Spinal cord (tissue), 10 donors: ENCODE results near the gene LAMA1. TPM values are rescaled to one million over a fixed set of nuclear protein-coding genes. Genes with fewer than 3 reads are reported as not detected.
"Not testable (repeated sequence)": the region's sequence is repeated elsewhere in the genome, so short reads cannot be mapped to it uniquely, and the experiment has no call there.

ENCODE experiments used
- DNase-seq, 6 donors: peaks; one replicate each; pipeline versions ENCODE4 v3.0.0 to v3.0.0-alpha.2; 2013 to 2015; ENCODE audit warnings: low spot score in 6 of 6, low read depth in 4 of 6
- H3K27ac ChIP-seq: one replicate; pipeline ENCODE4 v1.5.1; 2013; ENCODE audit warnings: low read depth, low read length, control low read depth
- H3K27me3 ChIP-seq: one replicate; pipeline ENCODE4 v1.6.1; 2013; ENCODE audit warnings: low read length; ENCODE audit not compliant: control insufficient read depth, insufficient read depth
- H3K36me3 ChIP-seq: one replicate; pipeline ENCODE4 v1.6.1; 2013; ENCODE audit warnings: low read length; ENCODE audit not compliant: control insufficient read depth, insufficient read depth
- H3K4me1 ChIP-seq: one replicate; pipeline ENCODE4 v1.6.1; 2013; ENCODE audit warnings: low read length; ENCODE audit not compliant: control insufficient read depth, insufficient read depth
- H3K4me3 ChIP-seq: one replicate; pipeline ENCODE4 v1.5.1; 2013; ENCODE audit warnings: low read depth, low read length, control low read depth
- H3K9me3 ChIP-seq: one replicate; pipeline ENCODE4 v1.6.1; 2013; ENCODE audit warnings: low read length; ENCODE audit not compliant: control insufficient read depth, insufficient read depth
- WGBS: methylation state at CpG from one replicate; pipeline ENCODE4 v1.1.5; 2013; ENCODE audit warnings: missing lambda C conversion rate; ENCODE audit not compliant: insufficient coverage; 5-methylcytosine and 5-hydroxymethylcytosine counted together
- polyA plus RNA-seq, 2 donors: library from polyadenylated mRNA; unstranded; fragments of 120-200 nt; gene quantifications; one replicate each; pipeline ENCODE4 v1.2.1, GENCODE V29; 2013; ENCODE audit not compliant: insufficient read length in 2 of 2
- total RNA-seq, 2 donors: library from RNA; depleted of rRNA in 1 of 2; stranded (reverse); fragments of 120-200 nt in 1 of 2; fragments of >200 nt in 1 of 2; gene quantifications; one replicate each; pipeline versions ENCODE4 v1.2.3 to v1.2.4, GENCODE V29; 2013 to 2014
- donor health status: healthy.

The LAMA1 gene
- total and polyA plus RNA-seq, 4 donors: 31.6 to 55.6 (median 46.7) TPM

DNA sequence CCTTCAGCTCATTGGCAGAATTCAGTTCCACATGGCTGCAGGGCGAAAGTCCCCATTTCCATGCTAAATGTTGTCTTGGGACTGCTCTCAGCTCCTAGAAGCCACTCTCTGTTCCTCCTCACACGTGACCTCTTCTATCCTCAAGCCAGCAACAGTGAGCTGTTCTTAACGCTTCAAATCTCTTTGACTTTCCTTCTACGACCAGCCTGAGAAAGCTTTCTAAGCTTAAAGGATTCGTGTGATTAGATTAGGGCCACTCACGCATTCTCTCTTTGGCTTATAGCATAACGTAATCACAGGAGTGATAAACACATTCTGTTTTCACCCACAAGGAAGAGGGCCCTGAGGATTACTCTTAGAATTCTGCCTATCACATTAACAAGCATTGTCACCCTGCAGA, 29.8 kb upstream of the LAMA1 start:
- Histone ChIP-seq H3K4me1 (no peaks in the 10 kb centered on the region), H3K27me3 (no peaks in the 10 kb centered on the region), H3K27ac (no peak overlapping the region), H3K9me3 (no peaks in the 10 kb centered on the region), H3K36me3 (no peaks in the 10 kb centered on the region), H3K4me3 (no peak overlapping the region)
- peak in 1 of 6 donors; percentile 62 for DNase-seq
- WGBS: 94% methylated on average over 3 of the region's 7 CpGs

DNA sequence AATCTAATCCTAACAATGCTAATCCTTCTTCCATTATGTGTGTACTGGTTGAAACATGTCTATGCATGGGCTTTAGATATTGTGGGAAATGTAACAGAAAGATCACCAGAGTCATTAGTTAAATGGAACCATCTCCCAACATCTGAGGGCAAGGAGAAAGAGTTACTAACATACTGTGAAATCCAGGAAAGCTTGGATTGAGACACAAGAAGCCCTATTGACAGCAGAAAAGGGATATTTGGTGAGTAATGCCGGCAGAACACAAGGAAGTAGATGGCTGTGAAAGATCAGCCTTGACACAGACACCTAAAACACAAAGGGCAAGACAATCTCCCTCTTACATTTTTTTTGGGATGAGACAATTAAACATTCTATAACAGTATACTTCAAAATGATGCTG, 28.5 kb upstream of the LAMA1 start:
- no peaks in the 10 kb centered on the region for H3K36me3 ChIP-seq
- no peak for DNase-seq
- WGBS: no CpG with 5 or more reads among the region's 1 CpG

DNA sequence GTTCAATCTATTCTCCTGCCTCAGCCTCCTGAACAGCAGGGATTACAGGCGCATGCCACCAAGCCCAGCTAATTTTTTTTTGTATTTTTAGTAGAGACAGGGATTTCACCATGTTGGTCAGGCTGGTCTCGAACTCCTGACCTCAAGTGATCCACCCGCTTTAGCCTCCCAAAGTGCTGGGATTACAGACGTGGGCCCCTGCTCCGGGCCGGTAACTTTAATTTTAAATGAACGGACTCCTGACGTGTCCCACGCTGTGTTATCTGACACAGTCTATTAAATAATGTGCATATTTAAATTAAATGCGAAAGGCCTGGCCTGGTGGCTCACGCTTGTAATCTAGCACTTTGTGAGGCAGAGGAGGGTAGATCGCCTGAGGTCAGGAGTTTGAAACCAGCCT, 27.3 kb upstream of the LAMA1 start:
- H3K9me3 ChIP-seq, DNase-seq: not testable (repeated sequence)
- 93% methylated on average over 9 of the region's 12 CpGs for WGBS

More for the DNA sequence above, 28.5 kb upstream of the LAMA1 start:
- H3K4me3 ChIP-seq: no peak overlapping the region
- H3K27ac ChIP-seq: no peak overlapping the region
- H3K4me1 ChIP-seq: no peaks in the 10 kb centered on the region
- H3K27me3 ChIP-seq: no peaks in the 10 kb centered on the region
- H3K9me3 ChIP-seq: no peaks in the 10 kb centered on the region

DNA sequence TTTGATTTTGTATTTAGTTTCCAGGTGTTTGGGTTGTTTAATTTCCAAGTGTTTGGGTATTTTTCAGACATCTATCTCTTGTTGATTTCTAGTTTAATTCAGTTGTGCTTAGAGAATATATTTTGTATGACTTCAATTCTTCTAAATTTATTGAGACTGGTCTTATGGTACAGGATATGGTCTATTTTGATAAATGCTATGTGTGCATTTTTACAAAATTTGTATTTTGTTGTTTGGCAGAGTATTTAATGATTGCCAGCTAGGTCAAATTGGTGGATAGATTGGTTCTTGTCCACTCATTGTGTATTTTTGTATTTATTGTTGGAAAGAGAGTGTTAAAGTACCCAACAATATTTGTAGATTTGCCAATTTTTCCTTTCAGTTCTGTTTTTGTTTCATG, 23.7 kb upstream of the LAMA1 start:
- Histone ChIP-seq H3K9me3 (no peaks in the 10 kb centered on the region), H3K27me3 (no peaks in the 10 kb centered on the region), H3K4me3 (no peak overlapping the region), H3K36me3 (no peaks in the 10 kb centered on the region), H3K4me1 (no peaks in the 10 kb centered on the region), H3K27ac (no peak overlapping the region)
- DNase-seq: no peak

More for the DNA sequence above, 27.3 kb upstream of the LAMA1 start:
- not testable (repeated sequence) for H3K27me3 ChIP-seq, H3K4me3 ChIP-seq, H3K27ac ChIP-seq, H3K4me1 ChIP-seq, H3K36me3 ChIP-seq

DNA sequence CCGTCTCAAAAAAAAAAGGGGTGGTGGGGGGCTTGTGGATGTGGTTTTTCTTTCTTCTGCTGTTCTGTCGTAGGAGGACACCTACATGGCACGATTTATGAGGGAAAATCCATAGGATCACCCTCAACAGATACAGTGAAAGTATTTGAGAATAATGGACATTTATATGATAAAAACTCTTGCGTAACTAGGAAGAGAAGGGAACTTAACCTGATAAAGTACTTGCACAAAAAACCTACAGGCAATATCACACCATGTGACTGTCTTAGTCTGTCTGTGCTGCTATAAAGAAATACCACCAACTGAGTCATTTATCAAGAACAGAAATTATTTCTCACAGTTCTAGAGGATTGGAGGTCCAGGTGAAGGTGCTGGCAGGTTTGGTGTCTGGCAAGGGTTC, 21.8 kb upstream of the LAMA1 start:
- Histone ChIP-seq H3K27me3 (no peaks in the 10 kb centered on the region), H3K9me3 (no peaks in the 10 kb centered on the region), H3K4me3 (no peak overlapping the region), H3K4me1 (no peaks in the 10 kb centered on the region), H3K36me3 (no peaks in the 10 kb centered on the region), H3K27ac (no peak overlapping the region)
- 100% methylated on average over 1 of the region's 4 CpGs for WGBS
- DNase-seq: no peak

DNA sequence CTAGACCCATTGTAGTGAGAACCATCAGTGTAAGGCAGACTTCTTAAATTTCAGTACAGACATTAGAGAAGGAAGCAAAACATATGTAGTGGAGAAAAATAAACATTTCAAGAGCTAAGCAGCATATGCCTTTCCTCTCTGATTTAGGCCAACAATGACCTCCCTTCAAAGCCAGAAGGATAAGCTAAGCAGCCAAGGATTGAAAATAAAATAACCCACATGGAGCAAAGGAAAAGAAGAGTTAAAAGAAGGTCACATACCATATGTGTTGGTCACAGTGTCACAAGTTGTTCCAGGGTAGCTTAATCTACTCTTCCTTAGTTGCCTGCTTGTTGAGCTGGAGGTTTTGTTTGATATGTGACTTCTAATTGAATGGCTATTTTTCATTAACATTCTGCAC, 15.6 kb upstream of the LAMA1 start:
- Histone ChIP-seq H3K9me3 (no peaks in the 10 kb centered on the region), H3K4me3 (no peak overlapping the region), H3K36me3 (no peaks in the 10 kb centered on the region), H3K4me1 (no peaks in the 10 kb centered on the region), H3K27me3 (no peaks in the 10 kb centered on the region), H3K27ac (no peak overlapping the region)
- no peak for DNase-seq

DNA sequence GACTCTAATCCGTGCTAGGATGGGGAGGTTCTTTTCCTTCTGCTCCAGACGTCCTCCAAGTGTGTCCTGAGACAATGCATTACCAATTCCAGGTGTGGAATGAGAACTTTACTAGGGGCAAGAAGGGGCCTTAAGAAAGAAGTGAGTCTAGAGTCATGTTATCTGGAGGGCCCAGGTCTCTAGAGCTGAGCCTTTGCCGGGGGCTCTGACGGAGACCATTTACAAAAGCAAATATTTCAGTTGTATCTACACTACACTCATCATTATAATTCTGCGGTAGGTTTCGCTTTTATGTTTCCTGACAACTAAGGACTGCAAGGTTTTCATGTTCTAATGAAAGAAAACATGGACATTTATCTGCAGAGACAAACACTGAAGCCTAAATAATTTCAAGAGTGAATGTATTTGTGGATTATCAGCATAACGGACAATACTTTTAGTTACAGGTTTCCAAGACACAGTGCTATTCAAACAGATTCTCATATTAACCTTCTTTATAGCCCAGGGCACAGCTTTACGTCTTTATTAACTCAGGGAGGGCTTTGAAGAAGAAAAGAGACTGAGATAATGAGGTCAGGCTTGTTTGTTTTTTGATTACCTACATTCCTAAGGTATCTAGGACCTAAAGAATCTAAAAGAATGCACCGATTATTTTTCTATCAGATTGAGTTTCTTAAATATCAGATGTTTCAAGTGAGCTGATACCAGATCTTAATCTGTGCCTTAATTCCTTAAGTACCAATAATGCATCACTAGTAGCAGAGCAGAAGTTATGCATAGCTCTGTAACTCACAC, 15.0 kb upstream of the LAMA1 start:
- WGBS: 93% methylated on average over 3 of the region's 9 CpGs
- no peaks in the 10 kb centered on the region for H3K4me1 ChIP-seq
- no peak for DNase-seq

DNA sequence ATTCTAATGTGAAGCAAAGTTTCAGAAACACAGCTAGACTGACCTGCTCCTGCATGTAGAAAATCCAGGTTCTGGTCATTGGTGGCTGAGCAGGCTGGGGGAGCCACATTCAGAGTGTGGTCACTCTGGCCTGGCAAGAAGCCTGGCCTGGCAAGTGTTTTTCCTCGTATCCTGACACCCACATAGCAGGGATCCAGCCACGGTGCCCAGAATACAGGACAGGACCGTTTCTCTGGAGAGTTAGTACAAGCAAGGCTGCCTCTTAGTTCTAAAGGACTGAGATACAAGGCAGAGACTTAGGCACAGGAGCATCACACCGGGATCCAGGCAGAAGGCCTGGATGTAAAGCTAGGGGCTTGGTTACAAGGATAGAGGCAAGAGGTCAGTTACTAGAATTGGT, 4.8 kb upstream of the LAMA1 start:
- Histone ChIP-seq H3K27me3 (no peaks in the 10 kb centered on the region), H3K4me3 (no peak overlapping the region), H3K4me1 (no peaks in the 10 kb centered on the region), H3K9me3 (no peaks in the 10 kb centered on the region), H3K27ac (no peak overlapping the region), H3K36me3 (no peaks in the 10 kb centered on the region)
- 70% methylated on average over 3 of the region's 4 CpGs for WGBS
- no peak for DNase-seq

More for the DNA sequence above, 15.0 kb upstream of the LAMA1 start:
- no peaks in the 10 kb centered on the region for H3K36me3 ChIP-seq
- no peak overlapping the region for H3K27ac ChIP-seq
- H3K27me3 ChIP-seq: no peaks in the 10 kb centered on the region
- H3K4me3 ChIP-seq: no peak overlapping the region
- no peaks in the 10 kb centered on the region for H3K9me3 ChIP-seq

DNA sequence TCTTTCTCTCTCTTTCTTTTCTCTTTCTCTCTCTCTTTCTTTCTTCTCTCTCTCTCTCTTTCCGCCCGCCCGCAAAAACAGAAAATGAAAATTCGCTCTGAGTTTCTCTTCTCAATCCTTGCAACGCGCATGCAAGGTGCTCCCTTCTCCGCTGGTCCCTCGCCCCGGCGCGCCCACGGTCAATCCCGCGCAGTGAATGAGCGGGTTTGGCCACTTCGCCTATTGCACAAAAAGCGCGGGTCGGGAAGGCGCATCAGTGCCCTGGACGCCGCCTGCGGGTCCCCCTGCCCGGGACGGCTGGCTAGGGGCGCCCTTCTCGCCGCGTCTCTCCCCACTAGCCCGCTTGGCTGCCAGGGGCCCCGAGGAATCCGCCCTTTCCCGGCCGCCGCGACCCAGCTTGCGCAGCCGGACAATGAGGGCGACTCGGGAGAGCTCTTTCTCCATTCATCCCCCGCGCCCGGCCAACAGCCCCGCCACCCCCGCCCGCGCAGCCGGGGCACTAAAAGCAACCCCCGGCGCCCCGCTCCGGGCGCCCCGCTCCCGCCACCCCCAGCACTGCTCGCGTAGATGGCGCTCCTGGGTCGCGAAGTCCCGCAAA, 706 bp downstream of the LAMA1 start:
- Histone ChIP-seq H3K9me3 (no peaks in the 10 kb centered on the region), H3K27me3 (peaks cover 2% of the 10 kb centered on the region), H3K36me3 (no peaks in the 10 kb centered on the region), H3K4me3 (peak overlapping the region; percentile 74), H3K4me1 (peaks cover 19% of the 10 kb centered on the region), H3K27ac (peak overlapping the region; percentile 33)
- peak in 2 of 6 donors; percentile 66 to 69 for DNase-seq
- WGBS: under 1% methylated on average over 61 of the region's 61 CpGs
